GM23248 (cell line): ENCODE data around the gene CEACAM5. TPM values are rescaled to one million over a fixed set of nuclear protein-coding genes. Genes with fewer than 3 reads are reported as not detected.
"Not testable (repeated sequence)": the region's sequence is repeated elsewhere in the genome, so short reads cannot be mapped to it uniquely, and the experiment has no call there.

Source experiments
- DNase-seq: peaks from one replicate; pipeline ENCODE4 v3.0.0-alpha.2; 2015
- H2AFZ ChIP-seq: fragments of 200-600 bp; sonication (generic); 2 replicates; pipeline ENCODE4 v1.6.1; 2016; ENCODE audit warnings: antibody characterized with exemption
- H3F3A ChIP-seq: fragments of 200-600 bp; sonication (generic); 2 replicates; pipeline ENCODE4 v1.6.1; 2016; ENCODE audit warnings: mild to moderate bottlenecking, antibody characterized with exemption, mixed run types; ENCODE audit not compliant: insufficient read depth
- H3K27ac ChIP-seq: fragments of 200-600 bp; sonication (generic); 2 replicates; pipeline ENCODE4 v1.5.1; 2016; ENCODE audit warnings: mild to moderate bottlenecking
- H3K27me3 ChIP-seq: fragments of 200-600 bp; sonication (generic); replicated peaks from 2 replicates; pipeline ENCODE4 v1.6.1; 2016; ENCODE audit warnings: mild to moderate bottlenecking; ENCODE audit not compliant: insufficient read depth
- H3K36me3 ChIP-seq: fragments of 200-600 bp; sonication (generic); 2 replicates; pipeline ENCODE4 v1.6.1; 2016; ENCODE audit warnings: low read depth, mild to moderate bottlenecking
- H3K4me1 ChIP-seq: fragments of 200-600 bp; sonication (generic); 2 replicates; pipeline ENCODE4 v1.6.1; 2016; ENCODE audit warnings: mild to moderate bottlenecking; ENCODE audit not compliant: insufficient read depth
- H3K4me2 ChIP-seq: fragments of 200-600 bp; sonication (generic); one replicate; pipeline ENCODE4 v1.6.1; 2016; ENCODE audit warnings: mild to moderate bottlenecking; ENCODE audit not compliant: unreplicated experiment
- H3K4me3 ChIP-seq: fragments of 200-600 bp; sonication (generic); 2 replicates; pipeline ENCODE4 v1.5.1; 2016; ENCODE audit warnings: mild to moderate bottlenecking
- H3K79me2 ChIP-seq: fragments of 200-600 bp; sonication (generic); 2 replicates; pipeline ENCODE4 v1.6.1; 2016; ENCODE audit warnings: mild to moderate bottlenecking; ENCODE audit not compliant: insufficient read depth
- H3K9ac ChIP-seq: fragments of 200-600 bp; sonication (generic); 2 replicates; pipeline ENCODE4 v1.6.1; 2016; ENCODE audit warnings: mild to moderate bottlenecking
- H3K9me2 ChIP-seq: fragments of 200-600 bp; sonication (generic); 2 replicates; pipeline ENCODE4 v1.6.1; 2016; ENCODE audit warnings: mixed run types, mild to moderate bottlenecking, moderate library complexity; ENCODE audit not compliant: insufficient read depth
- H3K9me3 ChIP-seq: fragments of 200-600 bp; sonication (generic); one replicate; pipeline ENCODE4 v1.6.1; 2017; ENCODE audit warnings: low read depth
- H4K20me1 ChIP-seq: fragments of 200-600 bp; sonication (generic); 2 replicates; pipeline ENCODE4 v1.6.0; 2016; ENCODE audit not compliant: insufficient read depth
- EZH2 ChIP-seq: fragments of 200-600 bp; sonication (generic); IDR thresholded peaks from 2 replicates; pipeline ENCODE4 v1.6.1; 2018; ENCODE audit warnings: antibody characterized with exemption, mild to moderate bottlenecking; ENCODE audit not compliant: insufficient read depth, poor library complexity, severe bottlenecking
- EZH2phosphoT487 ChIP-seq: fragments of 200-600 bp; sonication (generic); IDR thresholded peaks from 2 replicates; pipeline ENCODE4 v1.6.1; 2018; ENCODE audit warnings: antibody characterized with exemption, moderate library complexity, mild to moderate bottlenecking, low read depth; ENCODE audit not compliant: insufficient read depth
- WGBS, 2 experiments: methylation state at CpG; one replicate each; pipeline ENCODE4 v1.1.6; 2015 to 2017; ENCODE audit warnings: low lambda C conversion rate in 2 of 2, low coverage in 1 of 2; ENCODE audit errors: missing lambda C conversion rate in 2 of 2; 5-methylcytosine and 5-hydroxymethylcytosine counted together
- in situ Hi-C: fragments of 300-500 bp; cut with MboI; formaldehyde crosslinking; loops from 2 replicates; pipeline ENCODE4 v1.15.0; 2020
- polyA plus RNA-seq: library from polyadenylated mRNA; unstranded; fragments of >200 nt; fragmentation: Nextera tagmentation; extraction: Ambion mirVana; gene quantifications from 2 replicates; pipeline ENCODE4 v1.2.1, GENCODE V29; 2016
- total RNA-seq: library from RNA; depleted of rRNA; stranded (reverse); fragments of >200 nt; shearing (Covaris generic); gene quantifications from 2 replicates; pipeline ENCODE4 v1.2.3, GENCODE V29; 2014

The CEACAM5 gene
- total and polyA plus RNA-seq, 2 experiments from 2014 or later: not detected

- Histone ChIP-seq H2AFZ (no peak overlapping the region), H3K27me3 (peaks cover 60% of the 10 kb centered on the region), H3K9ac (no peak overlapping the region), H3F3A (no peaks in the 10 kb centered on the region), H3K27ac (no peak overlapping the region), H3K9me3 (no peaks in the 10 kb centered on the region), H3K79me2 (no peaks in the 10 kb centered on the region), H3K4me2 (no peak overlapping the region), H4K20me1 (no peaks in the 10 kb centered on the region), H3K36me3 (no peaks in the 10 kb centered on the region), H3K4me3 (no peak overlapping the region), H3K4me1 (no peaks in the 10 kb centered on the region), H3K9me2 (no peaks in the 10 kb centered on the region)
- WGBS, 2 experiments: 21 to 22% methylated on average over 11 of the region's 11 CpGs
- in situ Hi-C loops: no loop called here
- TF ChIP-seq EZH2phosphoT487 (no peak), EZH2 (no peak)
- DNase-seq: peak; percentile 74
Observed at GRCh38 chr19:41746593-41747227, 38.3 kb downstream of the CEACAM5 start.

DNA sequence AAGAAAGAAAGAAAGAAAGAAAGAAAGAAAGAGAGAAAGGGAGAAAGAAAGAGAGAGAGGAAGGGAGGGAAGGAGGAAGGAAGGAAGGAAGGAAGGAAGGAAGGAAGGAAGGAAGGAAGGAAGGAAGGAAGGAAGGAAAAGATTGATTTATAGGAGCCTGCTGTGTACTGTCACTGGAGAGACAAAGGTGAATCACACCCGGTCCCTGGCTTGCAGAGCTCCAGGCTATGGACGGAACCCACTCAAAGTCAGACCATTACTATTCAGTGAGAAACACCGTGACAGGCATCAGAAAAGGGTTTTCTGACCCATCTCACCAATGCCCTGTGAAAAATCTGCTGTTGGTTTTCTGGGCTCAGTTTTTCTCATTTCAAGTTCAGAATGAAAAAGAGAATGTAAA, 39.6 kb downstream of the CEACAM5 start:
- no peaks in the 10 kb centered on the region for H3K4me1 ChIP-seq
- H3K4me3 ChIP-seq: no peak overlapping the region
- H3K9me3 ChIP-seq: no peaks in the 10 kb centered on the region
- H3K79me2 ChIP-seq: no peaks in the 10 kb centered on the region
- H3K36me3 ChIP-seq: no peaks in the 10 kb centered on the region
- H3K27me3 ChIP-seq: peaks cover 55% of the 10 kb centered on the region
- in situ Hi-C loops: no loop called here
- H4K20me1 ChIP-seq: no peaks in the 10 kb centered on the region
- TF ChIP-seq EZH2 (no peak), EZH2phosphoT487 (no peak)
- no peaks in the 10 kb centered on the region for H3F3A ChIP-seq
- no peak overlapping the region for H2AFZ ChIP-seq
- H3K9ac ChIP-seq: no peak overlapping the region
- 21 to 22% methylated on average over 3 of the region's 3 CpGs for WGBS, 2 experiments
- H3K4me2 ChIP-seq: no peak overlapping the region
- H3K27ac ChIP-seq: no peak overlapping the region
- DNase-seq: no peak
- H3K9me2 ChIP-seq: no peaks in the 10 kb centered on the region

DNA sequence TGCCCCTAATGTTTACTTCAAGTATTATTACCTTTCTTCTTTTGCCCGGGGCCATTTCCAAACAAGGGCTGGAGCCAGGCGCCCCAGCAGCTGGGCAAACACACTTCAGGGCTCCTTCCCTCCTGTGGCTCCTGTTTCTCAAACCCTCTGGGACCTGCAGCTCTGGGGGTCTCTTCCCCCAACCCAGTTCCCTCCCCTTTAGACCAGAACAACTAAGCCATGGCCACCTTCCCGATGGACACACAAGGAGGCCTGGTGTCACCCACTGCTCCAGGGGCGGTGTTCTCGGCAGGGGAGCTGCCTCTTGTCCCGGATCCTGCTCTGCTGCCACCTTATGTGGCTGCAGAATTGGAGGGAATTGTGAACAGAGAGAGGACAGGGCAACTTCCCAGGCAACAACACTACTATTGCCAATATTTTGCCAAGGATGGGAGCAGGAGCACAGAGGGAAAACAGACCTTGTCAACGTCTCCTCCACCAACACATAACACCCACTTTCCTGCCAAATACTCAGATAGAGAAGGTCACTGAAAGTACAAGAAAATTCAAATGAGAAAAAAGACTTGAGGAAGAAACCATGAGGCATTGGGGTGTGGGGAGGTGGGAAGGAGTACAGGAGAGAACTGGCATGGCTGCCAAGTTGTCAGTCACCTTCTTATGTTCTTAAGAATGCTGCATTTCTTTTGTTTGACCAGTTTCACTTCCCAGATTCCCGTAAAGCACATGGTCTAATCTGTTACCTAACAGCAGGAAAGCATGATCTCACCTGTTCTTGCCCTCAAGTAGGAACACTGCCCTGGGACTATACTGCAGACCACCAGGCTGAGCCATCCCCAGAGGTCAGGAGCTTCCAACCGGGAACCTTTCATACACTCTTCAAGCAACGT, 42.1 kb downstream of the CEACAM5 start:
- in situ Hi-C loops: not testable (repeated sequence)

DNA sequence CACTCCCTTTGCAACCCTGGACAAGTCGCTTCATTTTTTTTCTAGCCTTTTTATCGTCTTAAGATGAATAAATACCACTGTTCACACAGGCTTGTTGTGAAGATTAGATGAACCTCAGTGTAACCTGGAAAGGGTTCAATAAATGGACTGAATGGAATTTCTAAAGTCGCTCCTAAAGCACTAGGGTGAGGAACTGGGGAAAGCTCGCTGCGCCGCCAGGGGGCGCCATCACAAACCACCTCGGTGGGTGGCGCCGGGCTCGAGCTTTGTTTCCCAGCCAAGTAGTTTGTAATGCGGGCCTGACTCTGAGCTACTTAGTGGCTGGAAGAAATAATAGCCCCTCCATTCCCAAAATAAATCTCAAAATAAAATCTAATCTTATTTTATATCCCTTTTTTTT, 44.7 kb downstream of the CEACAM5 start:
- H3K79me2 ChIP-seq: no peaks in the 10 kb centered on the region
- H3K27me3 ChIP-seq: peaks cover 15% of the 10 kb centered on the region
- no peaks in the 10 kb centered on the region for H4K20me1 ChIP-seq
- H2AFZ ChIP-seq: no peak overlapping the region
- H3K9me2 ChIP-seq: no peaks in the 10 kb centered on the region
- no peak overlapping the region for H3K4me2 ChIP-seq
- TF ChIP-seq EZH2phosphoT487 (no peak), EZH2 (no peak)
- 1 to 2% methylated on average over 12 of the region's 12 CpGs for WGBS, 2 experiments
- H3K4me1 ChIP-seq: no peaks in the 10 kb centered on the region
- no peak overlapping the region for H3K4me3 ChIP-seq
- H3F3A ChIP-seq: no peaks in the 10 kb centered on the region
- no peaks in the 10 kb centered on the region for H3K36me3 ChIP-seq
- no peak overlapping the region for H3K27ac ChIP-seq
- in situ Hi-C loops: no loop called here
- DNase-seq: peak; percentile 52
- H3K9me3 ChIP-seq: no peaks in the 10 kb centered on the region
- H3K9ac ChIP-seq: no peak overlapping the region

More for the DNA sequence above, 42.1 kb downstream of the CEACAM5 start:
- not testable (repeated sequence) for H3K79me2 ChIP-seq, H2AFZ ChIP-seq, H3F3A ChIP-seq, H3K36me3 ChIP-seq, H3K4me2 ChIP-seq, H3K4me1 ChIP-seq, DNase-seq, H4K20me1 ChIP-seq, H3K9me2 ChIP-seq, H3K9ac ChIP-seq, H3K4me3 ChIP-seq, H3K9me3 ChIP-seq, H3K27ac ChIP-seq
- WGBS, 2 experiments: 13 to 18% methylated on average over 8 to 10 of the region's 10 CpGs
- peaks cover 38% of the 10 kb centered on the region for H3K27me3 ChIP-seq
